ENCODE measurements around the gene ADAMTSL2.

The ADAMTSL2 gene

GRCh38 chr9:133521122-133522072 is 13.1 kb upstream of the ADAMTSL2 start:
- Histone ChIP-seq H3K4me3 (ENCODE audit: low read depth, low read length) (no peak overlapping the region), H3K9ac (ENCODE audit: low read depth, low read length) (no peak overlapping the region), H3K9me3 (ENCODE audit: control insufficient read depth, insufficient read depth, low read length) (no peaks in the 10 kb centered on the region), H3K27ac (ENCODE audit: low read depth, low read length) (no peak overlapping the region), H3K4me1 (ENCODE audit: control insufficient read depth, insufficient read depth, low read length) (peaks cover 5% of the 10 kb centered on the region), H3K27me3 (ENCODE audit: control insufficient read depth, insufficient read depth, low read length) (no peaks in the 10 kb centered on the region), H3K36me3 (ENCODE audit: control insufficient read depth, insufficient read depth, low read length) (no peaks in the 10 kb centered on the region)

GRCh38 chr9:133522073-133522910 is 12.2 kb upstream of the ADAMTSL2 start:
- Histone ChIP-seq H3K4me1 (ENCODE audit: control insufficient read depth, insufficient read depth, low read length) (peaks cover 14% of the 10 kb centered on the region), H3K27me3 (ENCODE audit: control insufficient read depth, insufficient read depth, low read length) (no peaks in the 10 kb centered on the region), H3K9ac (ENCODE audit: low read depth, low read length) (no peak overlapping the region), H3K36me3 (ENCODE audit: control insufficient read depth, insufficient read depth, low read length) (no peaks in the 10 kb centered on the region), H3K27ac (ENCODE audit: low read depth, low read length) (no peak overlapping the region), H3K4me3 (ENCODE audit: low read depth, low read length) (no peak overlapping the region), H3K9me3 (ENCODE audit: control insufficient read depth, insufficient read depth, low read length) (no peaks in the 10 kb centered on the region)

GRCh38 chr9:133523106-133523505 is 11.4 kb upstream of the ADAMTSL2 start:
- H3K27ac ChIP-seq (ENCODE audit: low read depth, low read length): no peak overlapping the region
- peaks cover 22% of the 10 kb centered on the region for H3K4me1 ChIP-seq (ENCODE audit: control insufficient read depth, insufficient read depth, low read length)
- H3K9me3 ChIP-seq (ENCODE audit: control insufficient read depth, insufficient read depth, low read length): no peaks in the 10 kb centered on the region
- no peaks in the 10 kb centered on the region for H3K36me3 ChIP-seq (ENCODE audit: control insufficient read depth, insufficient read depth, low read length)
- H3K27me3 ChIP-seq (ENCODE audit: control insufficient read depth, insufficient read depth, low read length): no peaks in the 10 kb centered on the region
- no peak overlapping the region for H3K4me3 ChIP-seq (ENCODE audit: low read depth, low read length)
- H3K9ac ChIP-seq (ENCODE audit: low read depth, low read length): no peak overlapping the region

- peaks cover 31% of the 10 kb centered on the region for H3K4me1 ChIP-seq (ENCODE audit: control insufficient read depth, insufficient read depth, low read length)
- no peak overlapping the region for H3K4me3 ChIP-seq (ENCODE audit: low read depth, low read length)
- no peaks in the 10 kb centered on the region for H3K9me3 ChIP-seq (ENCODE audit: control insufficient read depth, insufficient read depth, low read length)
- no peak overlapping the region for H3K9ac ChIP-seq (ENCODE audit: low read depth, low read length)
- no peaks in the 10 kb centered on the region for H3K27me3 ChIP-seq (ENCODE audit: control insufficient read depth, insufficient read depth, low read length)
- H3K36me3 ChIP-seq (ENCODE audit: control insufficient read depth, insufficient read depth, low read length): no peaks in the 10 kb centered on the region
- H3K27ac ChIP-seq (ENCODE audit: low read depth, low read length): no peak overlapping the region
Measured at GRCh38 chr9:133524146-133524545, 10.4 kb upstream of the ADAMTSL2 start.

GRCh38 chr9:133524679-133525228 is 9.8 kb upstream of the ADAMTSL2 start, which contains the start of gene MYMK:
Gene MYMK, minus strand, starts transcription at chr9:133524959. Its CDS starts 115 bp downstream, at chr9:133524844.
- H3K4me3 ChIP-seq (ENCODE audit: low read depth, low read length): no peak within 1 kb of the TSS
- H3K9ac ChIP-seq (ENCODE audit: low read depth, low read length): no peak within 1 kb of the TSS
- no peak within 1 kb of the TSS for H3K27ac ChIP-seq (ENCODE audit: low read depth, low read length)
- H3K4me1 ChIP-seq (ENCODE audit: control insufficient read depth, insufficient read depth, low read length): peaks cover 31% of the 10 kb centered on the region
- no peaks in the 10 kb centered on the region for H3K36me3 ChIP-seq (ENCODE audit: control insufficient read depth, insufficient read depth, low read length)
- H3K27me3 ChIP-seq (ENCODE audit: control insufficient read depth, insufficient read depth, low read length): no peaks in the 10 kb centered on the region
- no peaks in the 10 kb centered on the region for H3K9me3 ChIP-seq (ENCODE audit: control insufficient read depth, insufficient read depth, low read length)

GRCh38 chr9:133525677-133526076 is 8.8 kb upstream of the ADAMTSL2 start:
- Histone ChIP-seq H3K4me3 (ENCODE audit: low read depth, low read length) (no peak overlapping the region), H3K4me1 (ENCODE audit: control insufficient read depth, insufficient read depth, low read length) (peaks cover 31% of the 10 kb centered on the region), H3K27me3 (ENCODE audit: control insufficient read depth, insufficient read depth, low read length) (no peaks in the 10 kb centered on the region), H3K27ac (ENCODE audit: low read depth, low read length) (no peak overlapping the region), H3K9me3 (ENCODE audit: control insufficient read depth, insufficient read depth, low read length) (no peaks in the 10 kb centered on the region), H3K9ac (ENCODE audit: low read depth, low read length) (no peak overlapping the region), H3K36me3 (ENCODE audit: control insufficient read depth, insufficient read depth, low read length) (no peaks in the 10 kb centered on the region)

GRCh38 chr9:133526721-133527321 is 7.7 kb upstream of the ADAMTSL2 start:
- H3K36me3 ChIP-seq (ENCODE audit: control insufficient read depth, insufficient read depth, low read length): no peaks in the 10 kb centered on the region
- no peaks in the 10 kb centered on the region for H3K9me3 ChIP-seq (ENCODE audit: control insufficient read depth, insufficient read depth, low read length)
- no peaks in the 10 kb centered on the region for H3K27me3 ChIP-seq (ENCODE audit: control insufficient read depth, insufficient read depth, low read length)
- H3K4me1 ChIP-seq (ENCODE audit: control insufficient read depth, insufficient read depth, low read length): peaks cover 31% of the 10 kb centered on the region
- H3K4me3 ChIP-seq (ENCODE audit: low read depth, low read length): no peak overlapping the region
- H3K9ac ChIP-seq (ENCODE audit: low read depth, low read length): 0 out of 2 replicates have a peak overlapping the region, but pooled peaks have one; percentile 15
- no peak overlapping the region for H3K27ac ChIP-seq (ENCODE audit: low read depth, low read length)

GRCh38 chr9:133527444-133527920 is 7.0 kb upstream of the ADAMTSL2 start:
- Histone ChIP-seq H3K4me3 (ENCODE audit: low read depth, low read length) (no peak overlapping the region), H3K9me3 (ENCODE audit: control insufficient read depth, insufficient read depth, low read length) (no peaks in the 10 kb centered on the region), H3K9ac (ENCODE audit: low read depth, low read length) (no peak overlapping the region), H3K27ac (ENCODE audit: low read depth, low read length) (no peak overlapping the region), H3K4me1 (ENCODE audit: control insufficient read depth, insufficient read depth, low read length) (peaks cover 31% of the 10 kb centered on the region), H3K27me3 (ENCODE audit: control insufficient read depth, insufficient read depth, low read length) (no peaks in the 10 kb centered on the region), H3K36me3 (ENCODE audit: control insufficient read depth, insufficient read depth, low read length) (no peaks in the 10 kb centered on the region)

- Histone ChIP-seq H3K9me3 (ENCODE audit: control insufficient read depth, insufficient read depth, low read length) (no peaks in the 10 kb centered on the region), H3K9ac (ENCODE audit: low read depth, low read length) (no peak overlapping the region), H3K4me1 (ENCODE audit: control insufficient read depth, insufficient read depth, low read length) (peaks cover 32% of the 10 kb centered on the region), H3K27ac (ENCODE audit: low read depth, low read length) (no peak overlapping the region), H3K27me3 (ENCODE audit: control insufficient read depth, insufficient read depth, low read length) (peaks cover 1% of the 10 kb centered on the region), H3K36me3 (ENCODE audit: control insufficient read depth, insufficient read depth, low read length) (no peaks in the 10 kb centered on the region), H3K4me3 (ENCODE audit: low read depth, low read length) (no peak overlapping the region)
Measured at GRCh38 chr9:133528001-133528875, 6.3 kb upstream of the ADAMTSL2 start.

GRCh38 chr9:133528876-133529241 is 5.6 kb upstream of the ADAMTSL2 start:
- Histone ChIP-seq H3K27ac (ENCODE audit: low read depth, low read length) (no peak overlapping the region), H3K36me3 (ENCODE audit: control insufficient read depth, insufficient read depth, low read length) (no peaks in the 10 kb centered on the region), H3K4me1 (ENCODE audit: control insufficient read depth, insufficient read depth, low read length) (peaks cover 38% of the 10 kb centered on the region), H3K9ac (ENCODE audit: low read depth, low read length) (no peak overlapping the region), H3K27me3 (ENCODE audit: control insufficient read depth, insufficient read depth, low read length) (peaks cover 7% of the 10 kb centered on the region), H3K9me3 (ENCODE audit: control insufficient read depth, insufficient read depth, low read length) (no peaks in the 10 kb centered on the region), H3K4me3 (ENCODE audit: low read depth, low read length) (no peak overlapping the region)

Measured in HUES48 (cell line).